T47D (cell line): ENCODE data around the gene CAPN11.
"Not testable (repeated sequence)": the region's sequence is repeated elsewhere in the genome, so short reads cannot be mapped to it uniquely, and the experiment has no call there.

ENCODE experiments used
- DNase-seq, 2 experiments: peaks; one replicate each; pipeline versions ENCODE4 v3.0.0 to v3.0.0-alpha.2; 2011 to 2012; ENCODE audit warnings: low read depth in 1 of 2, low spot score in 1 of 2
- JUND ChIP-seq: IDR thresholded peaks from 2 replicates; pipeline ENCODE4 v1.6.1; 2012; ENCODE audit warnings: low read depth
- in situ Hi-C: cut with HindIII; loops from 2 replicates; pipeline ENCODE4 v1.10.0; 2016; ENCODE audit warnings: low sequenced_read_pairs, low pct_unique_long_range_greater_than_20kb

Gene CAPN11

DNA sequence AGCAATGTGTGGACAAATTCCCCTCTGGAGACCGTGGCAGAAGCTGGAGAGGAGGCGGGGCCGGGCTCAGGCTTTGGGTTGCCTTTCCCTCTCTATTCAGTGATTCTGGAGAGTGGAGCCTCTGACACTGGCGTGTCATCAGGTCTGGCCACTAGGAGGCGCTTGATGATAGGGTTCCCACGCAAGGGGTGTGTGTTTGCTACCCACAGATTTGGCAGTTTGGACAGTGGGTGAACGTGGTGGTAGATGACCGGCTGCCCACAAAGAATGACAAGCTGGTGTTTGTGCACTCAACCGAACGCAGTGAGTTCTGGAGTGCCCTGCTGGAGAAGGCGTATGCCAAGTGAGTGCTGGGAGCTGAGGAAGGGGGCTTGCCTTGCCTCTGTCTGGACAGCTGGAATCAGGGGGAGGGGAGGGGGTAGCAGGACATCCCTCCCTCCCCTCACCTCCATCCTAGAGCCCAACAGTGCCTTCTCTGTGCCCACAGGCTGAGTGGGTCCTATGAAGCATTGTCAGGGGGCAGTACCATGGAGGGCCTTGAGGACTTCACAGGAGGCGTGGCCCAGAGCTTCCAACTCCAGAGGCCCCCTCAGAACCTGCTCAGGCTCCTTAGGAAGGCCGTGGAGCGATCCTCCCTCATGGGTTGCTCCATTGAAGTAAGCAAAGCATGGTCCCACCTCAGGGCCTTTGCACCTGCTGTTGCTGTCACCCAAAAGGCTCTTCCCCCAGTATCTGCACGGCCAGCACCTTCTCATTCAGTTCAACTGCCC lies 14.3 kb downstream of the CAPN11 start:
- TF ChIP-seq JUND = no peak
- in situ Hi-C loops = no loop called here
- DNase-seq = peak; percentile 89

DNA sequence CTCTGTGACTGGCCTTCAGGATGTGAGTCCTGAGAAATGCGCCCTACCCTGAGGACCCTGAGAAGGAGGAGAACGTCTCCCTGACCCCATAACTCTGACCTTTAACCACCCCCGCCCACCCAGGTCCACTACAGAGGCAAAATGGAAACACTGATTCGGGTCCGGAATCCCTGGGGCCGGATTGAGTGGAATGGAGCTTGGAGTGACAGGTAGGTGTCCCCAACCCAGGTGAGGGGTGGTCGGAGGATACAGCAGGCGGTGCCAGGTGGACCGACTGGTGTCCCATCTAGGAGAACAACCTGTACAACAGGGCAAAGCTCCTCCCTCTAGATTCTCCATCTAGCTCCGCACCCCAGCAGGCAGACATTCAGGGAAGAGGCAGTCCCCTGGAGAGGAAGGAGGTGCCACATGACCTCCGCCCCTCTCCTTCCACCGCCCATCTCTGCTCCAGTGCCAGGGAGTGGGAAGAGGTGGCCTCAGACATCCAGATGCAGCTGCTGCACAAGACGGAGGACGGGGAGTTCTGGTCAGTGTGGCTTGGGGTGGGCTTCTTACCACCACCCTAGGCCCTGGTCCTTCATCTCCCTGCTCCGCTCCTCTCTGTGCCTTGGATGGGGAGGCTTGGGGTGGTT lies 17.6 kb downstream of the CAPN11 start:
- in situ Hi-C loops = no loop called here
- no peak for DNase-seq
- no peak for TF ChIP-seq JUND

DNA sequence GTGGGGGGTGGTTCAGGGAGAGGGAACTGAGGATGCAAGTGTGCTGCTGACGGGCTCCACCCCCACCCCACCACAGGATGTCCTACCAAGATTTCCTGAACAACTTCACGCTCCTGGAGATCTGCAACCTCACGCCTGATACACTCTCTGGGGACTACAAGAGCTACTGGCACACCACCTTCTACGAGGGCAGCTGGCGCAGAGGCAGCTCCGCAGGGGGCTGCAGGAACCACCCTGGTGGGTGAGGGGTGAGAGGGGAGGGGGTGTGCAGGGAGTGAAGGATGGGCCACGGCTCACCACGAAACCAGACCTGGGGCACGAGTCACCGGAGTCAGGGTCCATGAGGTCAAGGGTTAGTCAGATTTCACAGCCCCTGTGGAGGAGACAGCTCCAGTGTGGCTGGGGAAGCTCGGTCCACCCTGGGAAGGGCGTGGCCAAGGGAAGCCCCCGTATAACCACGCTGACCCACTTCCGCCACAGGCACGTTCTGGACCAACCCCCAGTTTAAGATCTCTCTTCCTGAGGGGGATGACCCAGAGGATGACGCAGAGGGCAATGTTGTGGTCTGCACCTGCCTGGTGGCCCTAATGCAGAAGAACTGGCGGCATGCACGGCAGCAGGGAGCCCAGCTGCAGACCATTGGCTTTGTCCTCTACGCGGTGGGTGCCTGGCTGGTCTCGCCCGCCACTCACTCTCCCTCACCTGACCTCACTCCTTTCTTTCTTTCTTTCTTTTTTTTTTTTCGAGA lies 18.3 kb downstream of the CAPN11 start:
- in situ Hi-C loops = no loop called here
- no peak for DNase-seq
- no peak for TF ChIP-seq JUND

DNA sequence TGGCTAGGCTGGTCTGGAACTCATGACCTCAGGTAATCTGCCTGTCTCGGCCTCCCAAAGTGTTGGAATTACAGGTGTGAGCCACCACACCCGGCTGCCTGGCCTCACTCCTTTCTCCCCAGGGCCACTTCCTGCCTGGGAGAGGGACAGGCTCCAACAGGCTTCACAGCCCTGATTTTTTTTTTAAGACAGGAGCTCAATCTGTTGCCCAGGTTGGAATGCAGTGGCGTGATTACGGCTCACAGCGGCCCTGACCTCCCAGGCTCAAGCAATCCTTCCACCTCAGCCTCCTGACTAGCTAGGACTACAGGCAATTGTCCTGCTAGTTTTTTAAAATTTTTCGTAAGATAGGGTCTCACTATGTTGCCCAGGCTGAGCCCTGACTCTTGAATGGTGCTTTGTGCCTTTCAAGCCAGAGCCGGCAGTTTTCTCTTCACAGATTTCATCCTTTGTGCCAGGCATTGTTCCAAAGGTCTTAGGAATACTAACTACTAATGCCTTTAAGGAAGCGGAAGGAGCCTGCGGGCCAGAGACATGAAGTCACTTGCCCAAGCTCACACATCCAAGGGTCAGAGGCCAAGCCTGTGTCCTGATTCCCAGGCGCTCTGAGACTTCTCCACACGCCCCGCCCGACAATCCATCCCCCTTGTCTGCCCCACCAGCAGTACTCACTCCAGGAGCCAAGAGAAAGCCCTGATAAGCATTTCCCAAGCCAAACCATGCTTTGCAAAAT lies 19.2 kb downstream of the CAPN11 start:
- no peak for DNase-seq
- in situ Hi-C loops = no loop called here
- no peak for TF ChIP-seq JUND

DNA sequence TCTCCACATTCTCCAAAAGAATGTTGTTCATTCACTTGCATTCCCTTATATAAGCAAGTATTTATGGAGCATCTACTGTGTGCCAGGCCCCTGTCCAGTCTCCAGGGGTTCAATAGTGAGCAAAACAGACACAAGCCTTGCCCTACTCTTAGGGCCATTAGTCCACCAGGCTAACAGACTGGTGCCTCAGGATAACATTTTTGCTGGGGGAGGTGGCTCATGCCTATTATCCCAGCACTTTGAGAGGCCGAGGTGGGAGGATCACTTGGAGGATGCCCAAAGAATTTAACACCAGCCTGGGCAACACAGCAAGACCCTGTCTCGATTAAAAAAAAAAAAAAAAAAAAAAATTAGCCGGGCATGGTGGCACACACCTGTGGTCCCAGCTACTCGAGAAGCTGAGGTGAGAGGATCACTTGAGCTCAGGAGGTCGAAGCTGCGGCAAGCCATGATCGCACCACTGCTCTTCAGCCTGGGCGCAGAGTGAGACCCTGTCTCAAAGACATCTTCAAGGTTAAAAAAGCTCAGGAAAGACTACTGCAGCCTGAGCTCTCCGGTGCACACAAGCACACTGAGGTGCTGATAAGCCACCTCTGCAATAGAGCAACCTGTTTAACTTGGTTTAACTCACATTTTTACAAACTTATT lies 19.9 kb downstream of the CAPN11 start:
- TF ChIP-seq JUND = no peak
- in situ Hi-C loops = no loop called here
- no peak for DNase-seq

DNA sequence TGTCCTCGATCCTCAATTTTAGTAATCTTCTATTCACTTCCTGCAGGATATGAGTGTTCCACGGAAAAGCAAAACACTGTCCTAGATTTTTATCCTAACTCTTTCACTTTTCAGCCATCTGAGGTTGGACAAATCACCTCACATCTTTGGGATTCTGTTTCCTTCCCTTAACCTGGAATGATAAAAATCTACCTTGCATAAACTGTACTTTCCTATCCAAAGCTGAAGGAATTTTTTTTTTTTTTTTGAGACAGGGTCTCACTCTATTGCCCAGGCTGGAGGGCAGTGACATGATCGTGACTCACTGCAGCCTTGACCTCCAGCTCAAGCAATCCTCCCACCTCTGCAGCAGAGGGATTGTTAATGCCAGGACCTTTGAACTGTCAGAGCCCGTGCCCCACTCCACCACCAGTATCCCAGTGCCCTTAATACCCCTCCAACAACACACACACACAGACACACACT lies 20.5 kb downstream of the CAPN11 start:
- in situ Hi-C loops = no loop called here
- DNase-seq = no peak
- no peak for TF ChIP-seq JUND

DNA sequence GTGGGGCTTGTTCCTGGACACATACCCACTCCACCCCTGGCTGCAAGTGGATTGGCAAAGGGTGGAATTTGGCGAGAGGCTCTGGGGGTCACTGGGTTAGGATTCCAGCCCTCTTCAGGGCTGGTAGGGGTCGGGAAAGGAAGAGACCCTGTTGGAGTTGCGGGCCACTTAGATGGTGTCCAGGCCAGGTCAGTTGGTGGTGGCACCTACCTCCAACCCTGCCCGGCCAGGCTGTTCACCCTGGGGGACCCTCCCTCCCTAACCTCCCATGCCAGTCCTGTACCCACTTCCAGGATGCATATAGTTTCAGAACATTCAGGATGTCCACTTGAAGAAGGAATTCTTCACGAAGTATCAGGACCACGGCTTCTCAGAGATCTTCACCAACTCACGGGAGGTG lies 21.0 kb downstream of the CAPN11 start:
- in situ Hi-C loops = no loop called here
- TF ChIP-seq JUND = no peak
- no peak for DNase-seq

DNA sequence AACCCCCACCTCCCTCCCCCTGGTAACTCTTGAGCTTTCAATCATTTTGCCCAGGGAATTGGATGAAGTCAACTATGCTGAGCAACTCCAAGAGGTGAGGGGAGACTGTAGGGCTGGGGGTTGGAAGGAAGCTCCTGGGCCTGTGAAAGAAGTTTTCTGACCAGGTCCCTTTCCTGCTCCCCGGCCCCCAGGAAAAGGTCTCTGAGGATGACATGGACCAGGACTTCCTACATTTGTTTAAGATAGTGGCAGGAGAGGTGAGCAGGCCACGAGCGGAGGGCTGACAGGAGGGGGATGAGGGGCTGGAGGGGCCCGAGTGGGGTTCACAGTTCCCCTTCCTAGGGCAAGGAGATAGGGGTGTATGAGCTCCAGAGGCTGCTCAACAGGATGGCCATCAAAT lies 21.8 kb downstream of the CAPN11 start:
- in situ Hi-C loops = no loop called here
- no peak for DNase-seq
- no peak for TF ChIP-seq JUND

DNA sequence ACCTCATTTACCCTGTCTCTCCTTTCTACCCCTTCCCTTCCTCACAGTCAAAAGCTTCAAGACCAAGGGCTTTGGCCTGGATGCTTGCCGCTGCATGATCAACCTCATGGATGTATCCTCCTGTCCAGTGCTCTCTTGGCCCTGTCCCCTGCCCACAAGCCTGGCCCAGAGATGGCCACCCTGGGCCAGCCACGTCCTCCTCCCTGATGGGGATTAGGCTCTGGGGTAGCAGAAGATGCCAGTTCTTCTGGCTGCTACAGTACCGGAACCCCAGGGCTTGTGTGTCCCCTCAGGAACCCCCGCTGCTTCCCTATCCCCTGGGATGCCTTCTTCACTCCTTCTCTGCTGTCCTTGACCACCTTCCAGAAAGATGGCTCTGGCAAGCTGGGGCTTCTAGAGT lies 22.3 kb downstream of the CAPN11 start:
- in situ Hi-C loops = no loop called here
- DNase-seq = no peak
- TF ChIP-seq JUND = no peak

DNA sequence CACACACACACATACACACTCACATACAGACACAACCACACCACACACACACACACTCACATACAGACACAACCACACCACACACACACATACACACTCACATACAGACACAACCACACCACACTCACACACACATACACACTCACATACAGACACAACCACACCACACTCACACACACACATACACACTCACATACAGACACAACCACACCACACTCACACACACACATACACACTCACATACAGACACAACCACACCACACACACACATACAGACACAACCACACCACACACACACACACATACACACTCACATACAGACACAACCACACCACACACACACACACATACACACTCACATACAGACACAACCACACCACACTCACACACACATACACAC lies 23.2 kb downstream of the CAPN11 start:
- in situ Hi-C loops, DNase-seq: not testable (repeated sequence)

DNA sequence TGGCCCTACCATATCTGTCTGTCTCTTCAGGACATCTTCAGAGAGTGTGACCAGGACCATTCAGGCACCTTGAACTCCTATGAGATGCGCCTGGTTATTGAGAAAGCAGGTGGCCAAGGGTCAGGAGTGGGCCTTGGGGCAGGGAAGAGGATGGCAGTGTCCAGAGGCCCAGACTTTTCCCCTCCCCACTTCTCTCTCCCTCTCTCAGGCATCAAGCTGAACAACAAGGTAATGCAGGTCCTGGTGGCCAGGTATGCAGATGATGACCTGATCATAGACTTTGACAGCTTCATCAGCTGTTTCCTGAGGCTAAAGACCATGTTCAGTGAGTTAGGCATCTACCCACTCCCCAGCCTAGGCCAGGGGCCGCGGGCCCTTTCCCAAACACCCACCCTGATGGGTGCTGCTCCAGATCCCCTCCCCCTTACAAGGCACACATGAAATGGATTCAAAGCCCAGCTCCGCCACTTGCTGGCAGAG lies 24.3 kb downstream of the CAPN11 start:
- no peak for DNase-seq
- no peak for TF ChIP-seq JUND
- in situ Hi-C loops = no loop called here

DNA sequence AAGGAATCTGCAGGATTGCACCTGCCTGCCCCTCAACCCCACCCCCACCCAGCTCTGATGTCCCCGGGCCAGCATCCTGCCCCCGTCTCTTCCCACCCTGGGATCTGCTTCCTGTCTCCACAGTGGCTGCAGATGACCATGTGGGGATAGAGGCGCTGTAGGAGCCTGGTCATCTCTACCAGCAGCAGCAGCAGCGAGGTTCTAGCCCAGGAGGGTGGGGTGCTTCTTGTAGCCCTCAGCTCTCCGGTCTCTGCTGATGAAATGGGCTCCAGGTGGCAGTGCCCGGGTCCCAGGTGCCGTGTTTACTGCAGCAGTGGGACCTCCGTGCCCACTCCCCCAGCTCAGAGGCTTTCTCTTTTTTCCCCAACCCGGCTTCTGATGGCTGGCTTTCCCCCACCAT lies 25.2 kb downstream of the CAPN11 start:
- DNase-seq = no peak
- in situ Hi-C loops = no loop called here
- TF ChIP-seq JUND = no peak

DNA sequence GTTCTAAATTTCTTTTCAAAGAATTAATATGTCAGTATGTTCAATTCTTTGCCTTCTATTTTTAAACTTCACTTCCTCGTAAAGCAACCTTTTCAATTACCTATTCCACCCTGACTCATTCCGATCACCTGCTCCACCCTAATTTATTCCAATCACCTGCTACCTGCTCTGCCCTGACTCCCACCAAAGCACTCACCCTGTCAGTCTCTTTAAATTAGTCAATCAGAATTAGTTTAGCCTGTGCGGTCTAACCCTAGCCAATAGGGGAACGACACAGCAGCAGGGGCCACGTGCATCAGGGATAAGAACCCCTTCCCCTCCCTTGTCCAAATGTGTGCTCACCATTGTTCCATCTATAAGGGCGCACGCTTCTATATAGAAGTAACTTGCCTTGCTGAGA lies 26.7 kb downstream of the CAPN11 start:
- DNase-seq, in situ Hi-C loops: not testable (repeated sequence)
